Astrocyte of the spinal cord (primary cell): Measurements from ENCODE around the gene FUCA1.
A peak's percentile ranks its signal among the peaks of the same experiment; 100 is the strongest.
"Not testable (repeated sequence)": the region's sequence is repeated elsewhere in the genome, so short reads cannot be mapped to it uniquely, and the experiment has no call there.

Source experiments
- DNase-seq: peaks from one replicate; pipeline ENCODE4 v3.0.0; 2011; ENCODE audit warnings: low read depth, low spot score
- H3K4me3 ChIP-seq: 2 replicates; pipeline ENCODE4 v1.5.1; 2011; ENCODE audit warnings: low read depth, mild to moderate bottlenecking, low read length, moderate library complexity
- CTCF ChIP-seq: IDR thresholded peaks from 2 replicates; pipeline ENCODE4 v1.5.1; 2012; ENCODE audit warnings: low read depth, mild to moderate bottlenecking, low read length, inconsistent platforms
- in situ Hi-C: cut with HindIII; loops from 2 replicates; pipeline ENCODE4 v1.10.0; 2017; ENCODE audit warnings: low sequenced_read_pairs

FUCA1 gene

GRCh38 chr1:23843644-23844043 is 24.4 kb downstream of the FUCA1 start:
- TF ChIP-seq CTCF, result no peak
- no peak for DNase-seq
- in situ Hi-C loops, result no loop called here

GRCh38 chr1:23838401-23838866 is 29.7 kb downstream of the FUCA1 start:
- no peak for TF ChIP-seq CTCF
- DNase-seq, result peak; percentile 8
- in situ Hi-C loops, result no loop called here

More at GRCh38 chr1:23843644-23844043, 24.4 kb downstream of the FUCA1 start:
- H3K4me3 ChIP-seq, result no peak overlapping the region

GRCh38 chr1:23837908-23838307 is 30.2 kb downstream of the FUCA1 start:
- in situ Hi-C loops, result no loop called here
- no peak for DNase-seq

More at GRCh38 chr1:23838401-23838866, 29.7 kb downstream of the FUCA1 start:
- peak overlapping the region; percentile 29 for H3K4me3 ChIP-seq

GRCh38 chr1:23836037-23836436 is 32.1 kb downstream of the FUCA1 start:
- TF ChIP-seq CTCF, result no peak
- no peak overlapping the region for H3K4me3 ChIP-seq
- DNase-seq, result no peak
- in situ Hi-C loops, result no loop called here

More at GRCh38 chr1:23837908-23838307, 30.2 kb downstream of the FUCA1 start:
- no peak overlapping the region for H3K4me3 ChIP-seq
- no peak for TF ChIP-seq CTCF

GRCh38 chr1:23834156-23834555 is 33.9 kb downstream of the FUCA1 start:
- DNase-seq, result not testable (repeated sequence)

GRCh38 chr1:23827717-23828116 is 40.4 kb downstream of the FUCA1 start:
- DNase-seq, result no peak
- in situ Hi-C loops, result no loop called here
- H3K4me3 ChIP-seq, result no peak overlapping the region
- TF ChIP-seq CTCF, result no peak

More at GRCh38 chr1:23834156-23834555, 33.9 kb downstream of the FUCA1 start:
- H3K4me3 ChIP-seq, in situ Hi-C loops: not testable (repeated sequence)

- DNase-seq, in situ Hi-C loops, H3K4me3 ChIP-seq: not testable (repeated sequence)
Observed at GRCh38 chr1:23826590-23826989, 41.5 kb downstream of the FUCA1 start.
